Measurements from ENCODE around the gene DCLRE1C.

- no peak for TF ChIP-seq EZH2phosphoT487 (IDR thresholded peaks at IDR 0.05; ENCODE audit: insufficient read depth, low read depth)
- no peak for TF ChIP-seq EZH2 (IDR thresholded peaks at IDR 0.05; ENCODE audit: insufficient read depth, poor library complexity, severe bottlenecking)
These were observed 95.4 kb downstream of the DCLRE1C start for GRCh38 chr10:14858338-14858960.

Measured in GM23248 (cell line).